H9 (cell line): Measurements from ENCODE around the gene FBXL13. TPM values are rescaled to one million over a fixed set of nuclear protein-coding genes. Genes with fewer than 3 reads are reported as not detected.

Source experiments
- DNase-seq: peaks from one replicate; pipeline ENCODE4 v3.0.0-alpha.2; 2017
- H2AFZ ChIP-seq: one replicate; pipeline ENCODE4 v1.6.1; 2013; ENCODE audit warnings: mild to moderate bottlenecking, low read length, control low read depth, moderate library complexity
- H2AK5ac ChIP-seq: 2 replicates; pipeline ENCODE4 v1.6.1; 2013; ENCODE audit warnings: low read length, control low read depth, mixed read lengths; ENCODE audit not compliant: insufficient read length
- H2BK120ac ChIP-seq: one replicate; pipeline ENCODE4 v1.6.1; 2013; ENCODE audit warnings: low read depth, mild to moderate bottlenecking, low read length, control low read depth, inconsistent platforms; ENCODE audit not compliant: poor library complexity, severe bottlenecking
- H2BK12ac ChIP-seq: 2 replicates; pipeline ENCODE4 v1.6.1; 2013; ENCODE audit warnings: low read length, control low read depth, mixed read lengths, low read depth; ENCODE audit not compliant: insufficient read length
- H2BK15ac ChIP-seq: 2 replicates; pipeline ENCODE4 v1.6.1; 2013; ENCODE audit warnings: low read depth, low read length, control low read depth
- H2BK20ac ChIP-seq: one replicate; pipeline ENCODE4 v1.6.1; 2013; ENCODE audit warnings: low read depth, mild to moderate bottlenecking, low read length, control low read depth, inconsistent platforms; ENCODE audit not compliant: poor library complexity, severe bottlenecking
- H2BK5ac ChIP-seq: 2 replicates; pipeline ENCODE4 v1.6.1; 2013; ENCODE audit warnings: low read length, control low read depth, mixed read lengths; ENCODE audit not compliant: insufficient read length
- H3K14ac ChIP-seq: 2 replicates; pipeline ENCODE4 v1.6.1; 2013; ENCODE audit warnings: low read length, control low read depth; ENCODE audit not compliant: insufficient read depth
- H3K18ac ChIP-seq: 2 replicates; pipeline ENCODE4 v1.6.1; 2013; ENCODE audit warnings: low read depth, mild to moderate bottlenecking, mixed read lengths, low read length, control low read depth; ENCODE audit not compliant: insufficient read length
- H3K23ac ChIP-seq: 2 replicates; pipeline ENCODE4 v1.6.1; 2013; ENCODE audit warnings: low read length, control low read depth, mixed read lengths, low read depth; ENCODE audit not compliant: insufficient read length
- H3K23me2 ChIP-seq: 2 replicates; pipeline ENCODE4 v1.6.1; 2013; ENCODE audit warnings: low read depth, mild to moderate bottlenecking, mixed read lengths, low read length, control low read depth; ENCODE audit not compliant: insufficient read length, poor library complexity, severe bottlenecking
- H3K27ac ChIP-seq: 2 replicates; pipeline ENCODE4 v1.5.1; 2013; ENCODE audit warnings: low read length, control low read depth, mixed read lengths, low read depth; ENCODE audit not compliant: insufficient read length
- H3K27me3 ChIP-seq: 2 replicates; pipeline ENCODE4 v1.6.1; 2013; ENCODE audit warnings: low read length, control low read depth, inconsistent platforms; ENCODE audit not compliant: insufficient read depth
- H3K4ac ChIP-seq: 2 replicates; pipeline ENCODE4 v1.6.1; 2013; ENCODE audit warnings: low read depth, mild to moderate bottlenecking, control low read depth, inconsistent platforms, low read length, moderate library complexity
- H3K4me1 ChIP-seq: 2 replicates; pipeline ENCODE4 v1.6.1; 2013; ENCODE audit warnings: low read length, control low read depth, inconsistent platforms; ENCODE audit not compliant: insufficient read depth
- H3K4me2 ChIP-seq: 2 replicates; pipeline ENCODE4 v1.6.1; 2013; ENCODE audit warnings: low read length, control low read depth, mixed read lengths; ENCODE audit not compliant: insufficient read length, insufficient read depth
- H3K56ac ChIP-seq: 2 replicates; pipeline ENCODE4 v1.6.1; 2013; ENCODE audit warnings: low read depth, mild to moderate bottlenecking, mixed read lengths, low read length, control low read depth; ENCODE audit not compliant: insufficient read length
- H3K79me1 ChIP-seq: 2 replicates; pipeline ENCODE4 v1.6.1; 2013; ENCODE audit warnings: low read depth, mild to moderate bottlenecking, moderate library complexity, low read length, control low read depth, inconsistent platforms; ENCODE audit not compliant: insufficient read depth, poor library complexity, severe bottlenecking
- H3K79me2 ChIP-seq: 2 replicates; pipeline ENCODE4 v1.6.1; 2013; ENCODE audit warnings: low read length, control low read depth, inconsistent platforms; ENCODE audit not compliant: insufficient read depth
- H3K9ac ChIP-seq: 2 replicates; pipeline ENCODE4 v1.6.1; 2013; ENCODE audit warnings: low read length, control low read depth, mixed read lengths; ENCODE audit not compliant: insufficient read length; ENCODE audit errors: extremely low read depth
- H3K9me3 ChIP-seq: one replicate; pipeline ENCODE4 v1.6.1; 2013; ENCODE audit warnings: low read depth, low read length, inconsistent platforms; ENCODE audit not compliant: control insufficient read depth
- H3T11ph ChIP-seq: one replicate; pipeline ENCODE4 v1.6.1; 2013; ENCODE audit warnings: mild to moderate bottlenecking, low read length, control low read depth, inconsistent platforms
- H4K20me1 ChIP-seq: one replicate; pipeline ENCODE4 v1.6.1; 2013; ENCODE audit not compliant: control insufficient read depth, insufficient read length, insufficient read depth
- H4K5ac ChIP-seq: 2 replicates; pipeline ENCODE4 v1.6.1; 2013; ENCODE audit warnings: low read depth, mild to moderate bottlenecking, mixed read lengths, low read length, control low read depth; ENCODE audit not compliant: insufficient read length
- H4K8ac ChIP-seq: replicated peaks from 2 replicates; pipeline ENCODE4 v1.6.1; 2013; ENCODE audit warnings: low read length, control low read depth, mixed read lengths, low read depth; ENCODE audit not compliant: insufficient read length
- H4K91ac ChIP-seq: 2 replicates; pipeline ENCODE4 v1.6.1; 2013; ENCODE audit warnings: low read depth, mild to moderate bottlenecking, moderate library complexity, mixed read lengths, low read length, control low read depth; ENCODE audit not compliant: insufficient read length
- H3K27ac Mint-ChIP-seq, 3 experiments: 2 replicates in 2 of 3; 3 replicates in 1 of 3; pipeline ENCODE4 v1.8.0; 2020 to 2021; ENCODE audit warnings: mixed read lengths in 3 of 3, mild to moderate bottlenecking in 1 of 3, moderate library complexity in 1 of 3
- H3K27me3 Mint-ChIP-seq: 2 replicates; pipeline ENCODE4 v1.8.0; 2021; ENCODE audit warnings: low read depth, mild to moderate bottlenecking, moderate library complexity, mixed read lengths
- H3K36me3 Mint-ChIP-seq, 3 experiments: 2 replicates in 2 of 3; 3 replicates in 1 of 3; pipeline ENCODE4 v1.8.0; 2020 to 2021; ENCODE audit warnings: low read depth in 3 of 3, mixed read lengths in 3 of 3; ENCODE audit not compliant: insufficient read depth in 1 of 3
- H3K4me1 Mint-ChIP-seq, 2 experiments: 2 replicates each; pipeline ENCODE4 v1.8.0; 2020; ENCODE audit warnings: mixed read lengths in 2 of 2
- H3K4me3 Mint-ChIP-seq, 2 experiments: 2 replicates in 1 of 2; 3 replicates in 1 of 2; pipeline ENCODE4 v1.8.0; 2020 to 2021; ENCODE audit warnings: mild to moderate bottlenecking in 2 of 2, mixed read lengths in 2 of 2, moderate library complexity in 1 of 2
- H3K9me3 Mint-ChIP-seq, 2 experiments: 2 replicates in 1 of 2; 3 replicates in 1 of 2; pipeline ENCODE4 v1.8.0; 2020; ENCODE audit warnings: mild to moderate bottlenecking in 2 of 2, mixed read lengths in 2 of 2, moderate library complexity in 1 of 2
- CTCF ChIP-seq: fragments of 200-600 bp; sonication (generic); conservative IDR thresholded peaks from 3 replicates; pipeline ENCODE4 v1.8.0; 2021; ENCODE audit warnings: antibody characterized with exemption, mild to moderate bottlenecking
- WGBS: extraction: QIAGEN DNeasy Blood & Tissue Kit; methylation state at CpG from one replicate; pipeline ENCODE4 v1.1.7; 2013; ENCODE audit warnings: missing lambda C conversion rate, low lambda C conversion rate, mixed read lengths; ENCODE audit not compliant: insufficient read length; ENCODE audit errors: extremely low coverage; 5-methylcytosine and 5-hydroxymethylcytosine counted together
- total RNA-seq: library from RNA; stranded (reverse); gene quantifications from 2 replicates; pipeline ENCODE4 v1.2.1, GENCODE V29; 2021

FBXL13 gene
- total RNA-seq, 1 experiment from 2014 or later, result 4.4 TPM

DNA sequence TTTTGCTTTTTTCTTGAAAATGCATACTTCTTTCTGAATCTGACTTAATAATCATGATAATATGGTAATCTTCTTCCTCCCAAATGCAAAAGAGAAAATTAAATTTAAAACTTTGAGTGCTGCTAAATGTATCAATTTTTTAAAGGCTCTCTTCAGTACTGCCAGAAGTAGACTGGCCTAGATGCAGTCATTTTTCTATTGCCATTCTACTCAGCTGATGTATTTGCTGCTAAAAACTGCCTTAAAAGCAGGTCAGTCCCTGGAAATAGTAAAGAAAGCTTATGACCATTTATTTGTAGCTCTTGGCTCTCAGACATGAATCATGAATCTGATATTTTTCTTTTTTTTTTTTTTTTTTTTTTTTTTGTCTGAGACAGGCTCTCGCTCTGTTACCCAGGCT is 45.8 kb upstream of the FBXL13 start:
- Histone ChIP-seq H3K9ac (no peak overlapping the region), H2BK120ac (no peak overlapping the region), H3K79me1 (no peaks in the 10 kb centered on the region), H3K23me2 (no peaks in the 10 kb centered on the region), H4K8ac (no peak overlapping the region), H2AFZ (no peak overlapping the region), H2BK15ac (no peak overlapping the region), H3K27me3 (no peaks in the 10 kb centered on the region), H4K91ac (no peak overlapping the region), H2BK5ac (no peak overlapping the region), H2BK12ac (no peak overlapping the region), H4K20me1 (no peaks in the 10 kb centered on the region), H3K9me3 (no peaks in the 10 kb centered on the region), H3T11ph (no peak overlapping the region), H2BK20ac (no peak overlapping the region), H3K56ac (no peak overlapping the region), H3K27ac (no peak overlapping the region), H3K14ac (no peak overlapping the region), H2AK5ac (no peak overlapping the region), H3K79me2 (no peaks in the 10 kb centered on the region; the same call in 1 of the 2 replicates), H3K4ac (no peak overlapping the region), H3K18ac (no peak overlapping the region), H4K5ac (no peak overlapping the region), H3K4me2 (no peak overlapping the region), H3K4me1 (no peaks in the 10 kb centered on the region), H3K23ac (no peak overlapping the region)
- no peak for TF ChIP-seq CTCF
- no peak overlapping the region for H3K4me3 Mint-ChIP-seq
- no peaks in the 10 kb centered on the region for H3K27me3 Mint-ChIP-seq
- H3K4me1 Mint-ChIP-seq, result no peaks in the 10 kb centered on the region
- no peak overlapping the region for H3K27ac Mint-ChIP-seq
- no peak for DNase-seq
- peaks cover 0 to 6% (median 6%) of the 10 kb centered on the region in 3 experiments; a peak in 5 of 7 replicates for H3K36me3 Mint-ChIP-seq
- no CpG with 5 or more reads among the region's 1 CpG for WGBS
- no peaks in the 10 kb centered on the region for H3K9me3 Mint-ChIP-seq
